ENCODE measurements around the gene MPPE1. TPM values are rescaled to one million over a fixed set of nuclear protein-coding genes. Genes with fewer than 3 reads are reported as not detected.

The MPPE1 gene
- total and polyA plus RNA-seq, 10 of the 15 experiments (the other 5 are each of a cell fraction or from before 2014, with no cell fraction given), result 13.8 to 34.5 (median 27.6) TPM

GRCh38 chr18:11950824-11951223 lies 42.7 kb upstream of the MPPE1 start:
- Histone ChIP-seq H3K4me3 (no peak overlapping the region), H3K27me3 (replicated peaks in 1 of 2; ENCODE audit: control insufficient read depth in 2 of 2, insufficient read depth in 2 of 2, low read length in 1 of 2) (no peaks in the 10 kb centered on the region), H4K20me1 (ENCODE audit: control insufficient read depth, insufficient read depth) (no peaks in the 10 kb centered on the region), H3K27ac (ENCODE audit: control insufficient read depth, insufficient read depth) (no peak overlapping the region), H3K9ac (ENCODE audit: control insufficient read depth, insufficient read depth, low read length) (no peak overlapping the region), H2AFZ (ENCODE audit: control insufficient read depth, low read depth, low read length) (no peak overlapping the region), H3K9me3 (replicated peaks; ENCODE audit: control insufficient read depth, insufficient read depth, low read length) (no peaks in the 10 kb centered on the region; the same call in 2 of the 3 replicates), H3K4me2 (ENCODE audit: control insufficient read depth, insufficient read depth) (no peak overlapping the region), H3K4me1 (ENCODE audit: control insufficient read depth, insufficient read depth, low read length) (no peaks in the 10 kb centered on the region), H3K36me3 (ENCODE audit: control insufficient read depth in 2 of 2, insufficient read depth in 2 of 2, low read length in 1 of 2) (no peaks in the 10 kb centered on the region), H3K79me2 (ENCODE audit: control insufficient read depth, insufficient read depth, low read length) (no peaks in the 10 kb centered on the region)
- in situ Hi-C loops (cut with MboI) (no loop called here), intact Hi-C loops (cut with micrococcal nuclease; ENCODE audit: unreplicated experiment) (no loop called here)
- 46% methylated on average over 5 of the region's 5 CpGs for WGBS (ENCODE audit: insufficient coverage, insufficient replicate concordance, low lambda C conversion rate, missing lambda C conversion rate)
- RAD21 ChIA-PET (ENCODE audit: unreplicated experiment), result no interaction called here
- TF ChIP-seq CBFB (IDR thresholded peaks at IDR 0.05; ENCODE audit: low read depth), result no peak
- no peak for TF ChIP-seq HDAC2 (IDR thresholded peaks at IDR 0.05)
- TF ChIP-seq HCFC1 (IDR thresholded peaks at IDR 0.05; ENCODE audit: low read length), result no peak
- TF ChIP-seq SMC3 (IDR thresholded peaks at IDR 0.05; ENCODE audit: borderline replicate concordance, low read length), result no peak
- TF ChIP-seq ZNF207 (IDR thresholded peaks at IDR 0.05; ENCODE audit: borderline replicate concordance), result no peak
- TF ChIP-seq ZNF592 (IDR thresholded peaks at IDR 0.05), result no peak
- no peak for TF ChIP-seq SUZ12 (IDR thresholded peaks at IDR 0.05; ENCODE audit: unreplicated experiment)
- no peak for TF ChIP-seq RELB (IDR thresholded peaks at IDR 0.05; ENCODE audit: low read depth)
- TF ChIP-seq ZNF622 (IDR thresholded peaks at IDR 0.05), result no peak
- TF ChIP-seq FOXK2 (IDR thresholded peaks at IDR 0.05), result no peak
- TF ChIP-seq DPF2 (IDR thresholded peaks at IDR 0.05), result no peak
- TF ChIP-seq IRF5 (IDR thresholded peaks at IDR 0.05; ENCODE audit: borderline replicate concordance), result no peak
- TF ChIP-seq RBBP5 (conservative IDR thresholded peaks at IDR 0.05), result no peak
- no peak for TF ChIP-seq NFXL1 (IDR thresholded peaks at IDR 0.05; ENCODE audit: borderline replicate concordance)
- TF ChIP-seq MEF2B (IDR thresholded peaks at IDR 0.05; ENCODE audit: partially characterized antibody, poor library complexity, severe bottlenecking), result no peak
- no peak for TF ChIP-seq SMAD5 (IDR thresholded peaks at IDR 0.05; ENCODE audit: low read depth)
- TF ChIP-seq YY1 (IDR thresholded peaks at IDR 0.05; ENCODE audit: low read depth, low read length), result no peak
- SMC1A ChIA-PET (ENCODE audit: uncharacterized antibody, unreplicated experiment), result interaction anchor here (1.2 kb wide), 1 partner anchor 13 kb away, joined by 3 read pairs; no protein-coding TSS in a partner anchor
- ATAC-seq (no peak), FAIRE-seq (no peak), DNase-seq (ENCODE audit: low read depth, low spot score) (no peak)
- POLR2A ChIA-PET, result interaction anchor here (0.6 kb wide), 1 partner anchor 245 kb away, joined by 6 read pairs; no protein-coding TSS in a partner anchor
- BruUV-seq (replicated peaks), result no TSS peak
- CTCF ChIA-PET, result interaction anchor here (1.6 to 4.5 kb wide), 2 partner anchors 13 to 44 kb away, joined by 3 to 21 read pairs; no protein-coding TSS in a partner anchor

All from GM12878 (cell line).